SK-N-SH treated with all-trans-retinoic acid at 6 μM for 48 hours (cell line): ENCODE data around the gene OSGEP.

Source experiments
- ATAC-seq: fragments of 200-7000 bp; cut with Tn5 transposase; 3 replicates; pipeline ENCODE4 v1.9.1; 2020; ENCODE audit warnings: mild to moderate bottlenecking, moderate library complexity
- ARNTL ChIP-seq: fragments of 450-650 bp; formaldehyde crosslinking; IDR thresholded peaks from 2 replicates; pipeline ENCODE4 v1.5.0; 2020; ENCODE audit warnings: low read depth, mild to moderate bottlenecking, moderate library complexity, borderline replicate concordance
- BACH2 ChIP-seq: fragments of 250-450 bp; sonication (Bioruptor Pico); IDR thresholded peaks from 2 replicates; pipeline ENCODE4 v1.9.0; 2021; ENCODE audit warnings: mild to moderate bottlenecking, borderline replicate concordance
- CSDC2 ChIP-seq: fragments of 250-450 bp; sonication (Bioruptor Pico); IDR thresholded peaks from 2 replicates; pipeline ENCODE4 v1.5.0; 2020; ENCODE audit warnings: mild to moderate bottlenecking, moderate library complexity
- ESRRG ChIP-seq: fragments of 250-450 bp; sonication (Bioruptor Pico); IDR thresholded peaks from 2 replicates; pipeline ENCODE4 v1.6.1; 2021; ENCODE audit warnings: mild to moderate bottlenecking
- GLIS3 ChIP-seq: fragments of 250-450 bp; sonication (Bioruptor Pico); IDR thresholded peaks from 2 replicates; pipeline ENCODE4 v1.5.0; 2020; ENCODE audit warnings: mild to moderate bottlenecking, moderate library complexity
- ISL1 ChIP-seq: fragments of 250-450 bp; sonication (Bioruptor Pico); IDR thresholded peaks from 2 replicates; pipeline ENCODE4 v2.1.2; 2022; ENCODE audit warnings: mild to moderate bottlenecking, moderate library complexity
- OSR1 ChIP-seq: fragments of 250-450 bp; sonication (Bioruptor Pico); IDR thresholded peaks from 2 replicates; pipeline ENCODE4 v1.8.0; 2022; ENCODE audit warnings: moderate library complexity, mild to moderate bottlenecking, inconsistent platforms
- PPARA ChIP-seq: fragments of 250-450 bp; sonication (Bioruptor Pico); IDR thresholded peaks from 2 replicates; pipeline ENCODE4 v1.5.0; 2020; ENCODE audit warnings: mild to moderate bottlenecking, borderline replicate concordance
- TCF4 ChIP-seq: fragments of 250-450 bp; sonication (Bioruptor Pico); IDR thresholded peaks from 2 replicates; pipeline ENCODE4 v1.8.0; 2021; ENCODE audit warnings: mild to moderate bottlenecking, moderate library complexity, borderline replicate concordance
- ZC3H10 ChIP-seq: fragments of 250-450 bp; sonication (Bioruptor Pico); IDR thresholded peaks from 2 replicates; pipeline ENCODE4 v1.5.1; 2021; ENCODE audit warnings: mild to moderate bottlenecking, moderate library complexity
- ZFP30 ChIP-seq: fragments of 450-650 bp; formaldehyde crosslinking; IDR thresholded peaks from 2 replicates; pipeline ENCODE4 v1.5.0; 2022; ENCODE audit warnings: mild to moderate bottlenecking, moderate library complexity
- ZNF70 ChIP-seq: fragments of 450-650 bp; formaldehyde crosslinking; IDR thresholded peaks from 2 replicates; pipeline ENCODE4 v1.5.0; 2020; ENCODE audit warnings: mild to moderate bottlenecking, moderate library complexity
- ZNF8 ChIP-seq: fragments of 450-650 bp; formaldehyde crosslinking; IDR thresholded peaks from 2 replicates; pipeline ENCODE4 v1.5.0; 2020; ENCODE audit warnings: mild to moderate bottlenecking, moderate library complexity
- TF ChIP-seq, protein P1 (sequence below): fragments of 250-450 bp; sonication (Bioruptor Pico); IDR thresholded peaks from 2 replicates; pipeline ENCODE4 v1.5.1; 2021; ENCODE audit warnings: mild to moderate bottlenecking, moderate library complexity
- TF ChIP-seq, protein P2 (sequence below): fragments of 250-450 bp; sonication (Bioruptor Pico); IDR thresholded peaks from 2 replicates; pipeline ENCODE4 v1.5.1; 2020; ENCODE audit warnings: low read depth, mild to moderate bottlenecking, moderate library complexity
- TF ChIP-seq, protein P3 (sequence below): fragments of 250-450 bp; sonication (Bioruptor Pico); IDR thresholded peaks from 2 replicates; pipeline ENCODE4 v1.8.0; 2020; ENCODE audit warnings: mild to moderate bottlenecking, moderate library complexity, borderline replicate concordance
- TF ChIP-seq, protein P4 (sequence below): fragments of 250-450 bp; sonication (Bioruptor Pico); IDR thresholded peaks from 2 replicates; pipeline ENCODE4 v1.8.0; 2021; ENCODE audit warnings: low read depth, mild to moderate bottlenecking, moderate library complexity, borderline replicate concordance
- TF ChIP-seq, protein P5 (sequence below): fragments of 250-450 bp; sonication (Bioruptor Pico); IDR thresholded peaks from 2 replicates; pipeline ENCODE4 v1.5.0; 2020; ENCODE audit warnings: mild to moderate bottlenecking, moderate library complexity

The OSGEP gene

DNA sequence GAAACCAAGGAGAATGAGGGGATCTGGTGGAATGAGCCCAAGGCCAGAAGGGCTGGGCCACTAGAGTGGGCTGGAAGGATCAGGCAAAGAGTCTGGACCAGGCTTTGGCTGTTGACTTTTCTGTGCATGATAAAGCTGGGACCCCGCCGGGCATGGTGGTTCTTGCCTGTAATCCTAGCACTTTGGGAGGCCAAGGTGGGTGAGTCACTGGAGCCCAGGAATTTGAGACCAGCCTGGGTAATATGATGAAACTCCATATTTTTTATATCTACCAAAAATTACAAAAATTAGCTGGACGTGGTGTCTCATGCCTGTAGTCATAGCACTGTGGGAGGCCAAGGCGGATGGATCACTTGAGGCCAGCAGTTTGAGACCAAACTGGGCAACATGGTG, 18.3 kb downstream of the OSGEP start:
- peak; percentile 24; the same call in 2 of the 3 replicates for ATAC-seq
- TF ChIP-seq, protein P1, sequence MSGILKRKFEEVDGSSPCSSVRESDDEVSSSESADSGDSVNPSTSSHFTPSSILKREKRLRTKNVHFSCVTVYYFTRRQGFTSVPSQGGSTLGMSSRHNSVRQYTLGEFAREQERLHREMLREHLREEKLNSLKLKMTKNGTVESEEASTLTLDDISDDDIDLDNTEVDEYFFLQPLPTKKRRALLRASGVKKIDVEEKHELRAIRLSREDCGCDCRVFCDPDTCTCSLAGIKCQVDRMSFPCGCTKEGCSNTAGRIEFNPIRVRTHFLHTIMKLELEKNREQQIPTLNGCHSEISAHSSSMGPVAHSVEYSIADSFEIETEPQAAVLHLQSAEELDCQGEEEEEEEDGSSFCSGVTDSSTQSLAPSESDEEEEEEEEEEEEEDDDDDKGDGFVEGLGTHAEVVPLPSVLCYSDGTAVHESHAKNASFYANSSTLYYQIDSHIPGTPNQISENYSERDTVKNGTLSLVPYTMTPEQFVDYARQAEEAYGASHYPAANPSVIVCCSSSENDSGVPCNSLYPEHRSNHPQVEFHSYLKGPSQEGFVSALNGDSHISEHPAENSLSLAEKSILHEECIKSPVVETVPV (CRISPR knock-in tag): no peak
- TF ChIP-seq, protein P2, sequence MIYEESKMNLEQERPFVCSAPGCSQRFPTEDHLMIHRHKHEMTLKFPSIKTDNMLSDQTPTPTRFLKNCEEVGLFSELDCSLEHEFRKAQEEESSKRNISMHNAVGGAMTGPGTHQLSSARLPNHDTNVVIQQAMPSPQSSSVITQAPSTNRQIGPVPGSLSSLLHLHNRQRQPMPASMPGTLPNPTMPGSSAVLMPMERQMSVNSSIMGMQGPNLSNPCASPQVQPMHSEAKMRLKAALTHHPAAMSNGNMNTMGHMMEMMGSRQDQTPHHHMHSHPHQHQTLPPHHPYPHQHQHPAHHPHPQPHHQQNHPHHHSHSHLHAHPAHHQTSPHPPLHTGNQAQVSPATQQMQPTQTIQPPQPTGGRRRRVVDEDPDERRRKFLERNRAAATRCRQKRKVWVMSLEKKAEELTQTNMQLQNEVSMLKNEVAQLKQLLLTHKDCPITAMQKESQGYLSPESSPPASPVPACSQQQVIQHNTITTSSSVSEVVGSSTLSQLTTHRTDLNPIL (CRISPR knock-in tag): no peak
- TF ChIP-seq ISL1: no peak

DNA sequence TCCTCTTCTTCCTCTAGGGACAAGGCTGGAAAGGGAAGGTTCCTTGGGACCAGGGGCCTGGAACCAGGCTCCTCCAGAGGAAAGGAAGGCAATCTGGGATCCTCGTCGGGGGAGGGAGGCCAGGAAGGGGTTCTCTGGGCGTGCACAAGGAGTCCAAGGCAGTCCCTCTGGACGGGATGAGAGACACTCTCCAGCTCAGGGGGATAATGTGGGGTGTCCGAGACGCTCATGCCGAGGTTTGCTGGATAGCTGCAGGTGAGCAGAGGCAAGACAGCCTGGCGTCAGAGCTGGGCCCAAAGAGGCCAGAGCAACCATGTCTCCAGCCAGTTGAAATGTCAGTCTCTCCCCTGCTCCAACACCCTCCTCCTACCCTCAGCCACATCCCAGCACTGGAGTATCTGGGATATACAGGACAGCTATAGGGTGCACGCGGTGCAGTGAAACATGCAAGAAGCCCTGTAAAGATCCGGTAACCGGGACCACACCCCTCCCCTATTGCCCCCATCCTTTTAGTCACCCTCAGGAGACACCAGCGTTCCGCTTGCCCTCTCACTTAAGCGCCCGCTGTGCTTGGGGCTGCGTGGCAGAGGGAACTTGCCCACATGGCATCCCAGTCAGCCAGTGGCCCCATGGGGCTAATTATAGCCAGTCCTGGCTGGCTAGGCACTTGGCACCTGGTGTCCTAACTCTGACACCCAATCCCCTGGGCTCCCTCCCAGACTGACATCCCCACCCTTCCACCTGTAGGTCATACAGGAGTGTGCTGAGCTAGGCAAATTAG, 18.8 kb downstream of the OSGEP start, which contains the start of gene KLHL33:
Gene KLHL33, minus strand, starts transcription at position 585 of the 781 bp plus-strand sequence. Its CDS starts 355 bp downstream, at position 230.
- ATAC-seq: no peak

DNA sequence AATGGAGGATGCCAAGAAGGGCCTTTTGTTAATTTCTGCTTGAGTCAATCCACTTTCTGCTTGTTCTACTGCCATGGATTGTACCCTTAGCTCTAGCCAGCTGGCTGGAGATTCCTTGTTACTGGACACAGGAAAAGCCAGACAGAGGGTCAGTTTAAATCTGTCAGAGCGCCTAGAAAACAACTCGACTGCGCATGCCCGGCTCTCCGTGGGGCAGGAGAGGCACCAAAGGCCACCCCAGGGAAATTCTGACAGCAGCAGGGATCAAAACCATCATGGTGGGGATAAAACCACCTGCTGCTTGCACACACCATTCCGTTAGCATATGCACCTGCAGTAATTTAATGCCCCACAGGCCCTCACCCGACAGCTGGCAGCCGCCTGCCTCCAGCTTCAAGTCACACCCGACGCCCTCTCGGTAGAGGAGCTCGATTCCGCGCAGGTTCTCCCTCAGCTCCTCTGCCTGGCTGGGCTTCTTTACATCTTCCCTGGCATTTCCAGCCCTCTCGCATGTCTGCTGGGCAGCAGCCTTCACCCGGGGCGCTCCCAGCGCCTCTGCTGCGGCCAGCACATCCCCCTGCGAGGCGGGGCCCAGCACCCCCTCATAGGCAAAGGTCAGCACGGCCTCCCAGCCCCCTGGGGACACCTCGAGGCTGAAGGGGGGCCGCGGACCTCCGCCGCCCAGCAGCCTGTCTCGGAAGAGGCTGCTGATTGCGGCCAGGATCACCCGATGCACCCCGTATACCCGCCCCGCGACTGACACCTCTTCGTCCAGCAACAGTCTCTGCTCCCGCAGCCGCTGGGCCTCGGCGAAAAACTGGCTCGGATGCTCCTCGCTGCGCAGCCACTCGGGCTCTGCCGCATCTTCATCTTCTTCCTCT, 19.7 kb downstream of the OSGEP start:
- ATAC-seq: no peak
- TF ChIP-seq ESRRG: no peak

More for the DNA sequence above, 18.8 kb downstream of the OSGEP start, which contains the start of gene KLHL33:
- TF ChIP-seq ARNTL (CRISPR knock-in tag) (no peak), TCF4 (CRISPR knock-in tag) (no peak), OSR1 (CRISPR knock-in tag) (no peak), ZC3H10 (CRISPR knock-in tag) (no peak), GLIS3 (no peak), ZNF70 (no peak), CSDC2 (CRISPR knock-in tag) (no peak), PPARA (CRISPR knock-in tag) (no peak), ISL1 (no peak), ZNF8 (CRISPR knock-in tag) (no peak), BACH2 (CRISPR knock-in tag) (no peak), ZFP30 (CRISPR knock-in tag) (no peak)
- TF ChIP-seq, protein P3, sequence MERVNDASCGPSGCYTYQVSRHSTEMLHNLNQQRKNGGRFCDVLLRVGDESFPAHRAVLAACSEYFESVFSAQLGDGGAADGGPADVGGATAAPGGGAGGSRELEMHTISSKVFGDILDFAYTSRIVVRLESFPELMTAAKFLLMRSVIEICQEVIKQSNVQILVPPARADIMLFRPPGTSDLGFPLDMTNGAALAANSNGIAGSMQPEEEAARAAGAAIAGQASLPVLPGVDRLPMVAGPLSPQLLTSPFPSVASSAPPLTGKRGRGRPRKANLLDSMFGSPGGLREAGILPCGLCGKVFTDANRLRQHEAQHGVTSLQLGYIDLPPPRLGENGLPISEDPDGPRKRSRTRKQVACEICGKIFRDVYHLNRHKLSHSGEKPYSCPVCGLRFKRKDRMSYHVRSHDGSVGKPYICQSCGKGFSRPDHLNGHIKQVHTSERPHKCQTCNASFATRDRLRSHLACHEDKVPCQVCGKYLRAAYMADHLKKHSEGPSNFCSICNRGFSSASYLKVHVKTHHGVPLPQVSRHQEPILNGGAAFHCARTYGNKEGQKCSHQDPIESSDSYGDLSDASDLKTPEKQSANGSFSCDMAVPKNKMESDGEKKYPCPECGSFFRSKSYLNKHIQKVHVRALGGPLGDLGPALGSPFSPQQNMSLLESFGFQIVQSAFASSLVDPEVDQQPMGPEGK: no peak
- TF ChIP-seq, protein P4, sequence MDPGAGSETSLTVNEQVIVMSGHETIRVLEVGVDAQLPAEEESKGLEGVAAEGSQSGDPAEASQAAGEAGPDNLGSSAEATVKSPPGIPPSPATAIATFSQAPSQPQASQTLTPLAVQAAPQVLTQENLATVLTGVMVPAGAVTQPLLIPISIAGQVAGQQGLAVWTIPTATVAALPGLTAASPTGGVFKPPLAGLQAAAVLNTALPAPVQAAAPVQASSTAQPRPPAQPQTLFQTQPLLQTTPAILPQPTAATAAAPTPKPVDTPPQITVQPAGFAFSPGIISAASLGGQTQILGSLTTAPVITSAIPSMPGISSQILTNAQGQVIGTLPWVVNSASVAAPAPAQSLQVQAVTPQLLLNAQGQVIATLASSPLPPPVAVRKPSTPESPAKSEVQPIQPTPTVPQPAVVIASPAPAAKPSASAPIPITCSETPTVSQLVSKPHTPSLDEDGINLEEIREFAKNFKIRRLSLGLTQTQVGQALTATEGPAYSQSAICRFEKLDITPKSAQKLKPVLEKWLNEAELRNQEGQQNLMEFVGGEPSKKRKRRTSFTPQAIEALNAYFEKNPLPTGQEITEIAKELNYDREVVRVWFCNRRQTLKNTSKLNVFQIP (CRISPR knock-in tag): no peak
- TF ChIP-seq, protein P2 (CRISPR knock-in tag): no peak
- TF ChIP-seq, protein P5, sequence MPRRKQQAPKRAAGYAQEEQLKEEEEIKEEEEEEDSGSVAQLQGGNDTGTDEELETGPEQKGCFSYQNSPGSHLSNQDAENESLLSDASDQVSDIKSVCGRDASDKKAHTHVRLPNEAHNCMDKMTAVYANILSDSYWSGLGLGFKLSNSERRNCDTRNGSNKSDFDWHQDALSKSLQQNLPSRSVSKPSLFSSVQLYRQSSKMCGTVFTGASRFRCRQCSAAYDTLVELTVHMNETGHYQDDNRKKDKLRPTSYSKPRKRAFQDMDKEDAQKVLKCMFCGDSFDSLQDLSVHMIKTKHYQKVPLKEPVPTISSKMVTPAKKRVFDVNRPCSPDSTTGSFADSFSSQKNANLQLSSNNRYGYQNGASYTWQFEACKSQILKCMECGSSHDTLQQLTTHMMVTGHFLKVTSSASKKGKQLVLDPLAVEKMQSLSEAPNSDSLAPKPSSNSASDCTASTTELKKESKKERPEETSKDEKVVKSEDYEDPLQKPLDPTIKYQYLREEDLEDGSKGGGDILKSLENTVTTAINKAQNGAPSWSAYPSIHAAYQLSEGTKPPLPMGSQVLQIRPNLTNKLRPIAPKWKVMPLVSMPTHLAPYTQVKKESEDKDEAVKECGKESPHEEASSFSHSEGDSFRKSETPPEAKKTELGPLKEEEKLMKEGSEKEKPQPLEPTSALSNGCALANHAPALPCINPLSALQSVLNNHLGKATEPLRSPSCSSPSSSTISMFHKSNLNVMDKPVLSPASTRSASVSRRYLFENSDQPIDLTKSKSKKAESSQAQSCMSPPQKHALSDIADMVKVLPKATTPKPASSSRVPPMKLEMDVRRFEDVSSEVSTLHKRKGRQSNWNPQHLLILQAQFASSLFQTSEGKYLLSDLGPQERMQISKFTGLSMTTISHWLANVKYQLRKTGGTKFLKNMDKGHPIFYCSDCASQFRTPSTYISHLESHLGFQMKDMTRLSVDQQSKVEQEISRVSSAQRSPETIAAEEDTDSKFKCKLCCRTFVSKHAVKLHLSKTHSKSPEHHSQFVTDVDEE (CRISPR knock-in tag): no peak
